ENCODE results near the gene DUSP28. TPM values are rescaled to one million over a fixed set of nuclear protein-coding genes. Genes with fewer than 3 reads are reported as not detected.
A peak's percentile ranks its signal among the peaks of the same experiment; 100 is the strongest.

The DUSP28 gene
- total RNA-seq, 1 donor from 2014 or later = 1.5 TPM

- peak overlapping the region; percentile 35 for H3K4me3 Mint-ChIP-seq (ENCODE audit: unreplicated experiment)
- H3K27me3 Mint-ChIP-seq (ENCODE audit: unreplicated experiment) = no peaks in the 10 kb centered on the region
- peaks cover 12% of the 10 kb centered on the region for H3K9me3 Mint-ChIP-seq (ENCODE audit: unreplicated experiment)
- H3K4me1 Mint-ChIP-seq (ENCODE audit: unreplicated experiment) = peaks cover 3% of the 10 kb centered on the region
- no peak overlapping the region for H3K27ac Mint-ChIP-seq (ENCODE audit: unreplicated experiment)
- no peak for DNase-seq (ENCODE audit: low spot score)
- no peak for TF ChIP-seq CTCF (IDR thresholded peaks at IDR 0.05; ENCODE audit: unreplicated experiment)
- peaks cover 32% of the 10 kb centered on the region for H3K36me3 Mint-ChIP-seq (ENCODE audit: low read depth, unreplicated experiment)
Observed at GRCh38 chr2:240539906-240540305, 20.3 kb upstream of the DUSP28 start.

- DNase-seq (ENCODE audit: low spot score) = no peak
- Mint-ChIP-seq H3K36me3 (ENCODE audit: low read depth, unreplicated experiment) (peaks cover 7% of the 10 kb centered on the region), H3K4me3 (ENCODE audit: unreplicated experiment) (no peak overlapping the region), H3K27ac (ENCODE audit: unreplicated experiment) (no peak overlapping the region), H3K27me3 (ENCODE audit: unreplicated experiment) (peaks cover 5% of the 10 kb centered on the region), H3K4me1 (ENCODE audit: unreplicated experiment) (no peaks in the 10 kb centered on the region), H3K9me3 (ENCODE audit: unreplicated experiment) (peaks cover 3% of the 10 kb centered on the region)
- no peak for TF ChIP-seq CTCF (IDR thresholded peaks at IDR 0.05; ENCODE audit: unreplicated experiment)
Observed at GRCh38 chr2:240551288-240551687, 8.9 kb upstream of the DUSP28 start.

GRCh38 chr2:240551811-240552210 lies 8.3 kb upstream of the DUSP28 start:
- no peak overlapping the region for H3K4me3 Mint-ChIP-seq (ENCODE audit: unreplicated experiment)
- peaks cover 4% of the 10 kb centered on the region for H3K4me1 Mint-ChIP-seq (ENCODE audit: unreplicated experiment)
- H3K9me3 Mint-ChIP-seq (ENCODE audit: unreplicated experiment) = peaks cover 3% of the 10 kb centered on the region
- H3K27me3 Mint-ChIP-seq (ENCODE audit: unreplicated experiment) = peaks cover 10% of the 10 kb centered on the region
- no peak for DNase-seq (ENCODE audit: low spot score)
- no peak overlapping the region for H3K27ac Mint-ChIP-seq (ENCODE audit: unreplicated experiment)
- peaks cover 7% of the 10 kb centered on the region for H3K36me3 Mint-ChIP-seq (ENCODE audit: low read depth, unreplicated experiment)
- no peak for TF ChIP-seq CTCF (IDR thresholded peaks at IDR 0.05; ENCODE audit: unreplicated experiment)

- no peak for TF ChIP-seq CTCF (IDR thresholded peaks at IDR 0.05; ENCODE audit: unreplicated experiment)
- Mint-ChIP-seq H3K27ac (ENCODE audit: unreplicated experiment) (no peak overlapping the region), H3K27me3 (ENCODE audit: unreplicated experiment) (peaks cover 16% of the 10 kb centered on the region), H3K4me1 (ENCODE audit: unreplicated experiment) (peaks cover 4% of the 10 kb centered on the region), H3K36me3 (ENCODE audit: low read depth, unreplicated experiment) (peaks cover 7% of the 10 kb centered on the region), H3K9me3 (ENCODE audit: unreplicated experiment) (peaks cover 3% of the 10 kb centered on the region), H3K4me3 (ENCODE audit: unreplicated experiment) (no peak overlapping the region)
- no peak for DNase-seq (ENCODE audit: low spot score)
Observed at GRCh38 chr2:240553956-240554480, 6.1 kb upstream of the DUSP28 start.

GRCh38 chr2:240554767-240555493 lies 5.2 kb upstream of the DUSP28 start:
- peaks cover 3% of the 10 kb centered on the region for H3K9me3 Mint-ChIP-seq (ENCODE audit: unreplicated experiment)
- H3K27ac Mint-ChIP-seq (ENCODE audit: unreplicated experiment) = no peak overlapping the region
- peaks cover 21% of the 10 kb centered on the region for H3K27me3 Mint-ChIP-seq (ENCODE audit: unreplicated experiment)
- no peak for TF ChIP-seq CTCF (IDR thresholded peaks at IDR 0.05; ENCODE audit: unreplicated experiment)
- peaks cover 11% of the 10 kb centered on the region for H3K4me1 Mint-ChIP-seq (ENCODE audit: unreplicated experiment)
- H3K36me3 Mint-ChIP-seq (ENCODE audit: low read depth, unreplicated experiment) = peaks cover 9% of the 10 kb centered on the region
- no peak overlapping the region for H3K4me3 Mint-ChIP-seq (ENCODE audit: unreplicated experiment)
- DNase-seq (ENCODE audit: low spot score) = no peak
